GM20431 (cell line): ENCODE measurements around the gene OSBPL9.
"Not testable (repeated sequence)": the region's sequence is repeated elsewhere in the genome, so short reads cannot be mapped to it uniquely, and the experiment has no call there.

Source experiments
- in situ Hi-C: fragments of 300-500 bp; cut with MseI, MboI; formaldehyde crosslinking; loops from one replicate; pipeline ENCODE4 v1.15.0; 2020; ENCODE audit warnings: low sequenced_read_pairs; ENCODE audit not compliant: unreplicated experiment

Gene OSBPL9

GRCh38 chr1:51607681-51608095 is 9.2 kb upstream of the OSBPL9 start:
- in situ Hi-C loops = no loop called here

- in situ Hi-C loops = not testable (repeated sequence)
Measured at GRCh38 chr1:51610104-51610503, 6.8 kb upstream of the OSBPL9 start.

- in situ Hi-C loops = no loop called here
Measured at GRCh38 chr1:51610637-51611036, 6.3 kb upstream of the OSBPL9 start.

DNA sequence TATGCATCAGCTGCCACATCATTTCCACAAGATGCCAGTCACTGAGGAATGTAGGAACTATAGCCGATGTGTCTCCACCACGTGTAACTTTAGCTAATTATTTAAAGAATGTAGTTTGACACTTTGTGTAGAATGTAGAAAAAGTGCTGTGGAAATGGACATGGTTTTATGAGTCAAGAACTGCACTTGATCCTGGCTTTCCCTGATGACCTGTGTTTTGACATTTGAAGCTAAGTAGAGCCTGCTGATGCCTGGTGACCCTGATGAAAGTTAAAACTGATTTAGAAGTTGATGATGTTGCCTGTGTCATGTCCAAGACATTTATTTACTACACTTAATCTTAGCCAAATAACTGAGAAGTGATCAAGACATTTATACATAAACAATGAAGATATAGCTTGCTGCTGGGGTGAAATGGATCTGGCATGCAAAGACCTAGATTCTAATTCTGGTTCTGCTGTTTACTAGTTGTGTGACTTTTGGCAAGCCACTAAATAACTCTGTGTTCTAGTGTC is 4.4 kb upstream of the OSBPL9 start:
- in situ Hi-C loops = no loop called here

- in situ Hi-C loops = no loop called here
Measured at GRCh38 chr1:51615780-51616291, 1.1 kb upstream of the OSBPL9 start.

DNA sequence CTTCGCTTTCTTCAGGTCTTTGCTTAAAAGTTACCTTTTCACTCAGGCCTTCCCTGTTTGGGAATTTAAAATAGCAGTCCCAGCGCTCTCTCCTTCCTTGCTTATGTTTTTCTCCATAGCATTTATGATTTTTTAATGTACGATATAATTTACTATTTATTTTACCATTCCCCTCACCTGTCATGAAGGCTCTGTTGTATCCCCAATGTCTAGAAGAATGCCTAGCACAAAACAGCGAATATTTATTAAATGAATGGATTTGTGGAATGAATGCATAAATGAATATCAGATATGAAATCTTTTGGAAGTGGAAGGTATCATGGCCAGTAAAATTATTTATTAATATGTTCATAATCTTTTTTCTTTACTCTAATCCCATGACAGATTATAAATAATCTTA is 402 bp upstream of the OSBPL9 start:
- in situ Hi-C loops = no loop called here

DNA sequence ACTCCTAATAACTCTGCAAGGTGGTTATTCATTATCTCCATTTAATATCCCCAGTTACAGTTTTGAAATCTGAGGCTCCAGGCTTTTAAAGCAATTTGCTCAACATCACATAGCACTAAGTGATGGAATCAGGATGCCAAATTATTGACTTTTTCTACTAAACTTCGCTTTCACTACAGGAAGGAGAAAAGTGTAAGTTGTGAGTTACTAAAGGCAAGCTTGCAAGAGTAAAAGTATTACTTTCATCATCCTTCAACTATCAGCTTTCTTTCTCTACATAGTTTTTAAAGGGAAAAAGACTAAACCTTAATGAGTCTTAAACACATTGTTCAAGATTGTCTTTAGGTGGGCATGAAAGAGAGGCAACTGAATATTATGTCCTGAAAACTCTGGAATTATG is 1.8 kb downstream of the OSBPL9 start:
- in situ Hi-C loops = no loop called here

GRCh38 chr1:51620470-51620869 is 3.6 kb downstream of the OSBPL9 start:
- in situ Hi-C loops = no loop called here

GRCh38 chr1:51621161-51621560 is 4.3 kb downstream of the OSBPL9 start:
- in situ Hi-C loops = no loop called here

- in situ Hi-C loops = no loop called here
Measured at GRCh38 chr1:51621841-51622454, 5.1 kb downstream of the OSBPL9 start.

- in situ Hi-C loops = no loop called here
Measured at GRCh38 chr1:51622455-51622913, 5.6 kb downstream of the OSBPL9 start.

DNA sequence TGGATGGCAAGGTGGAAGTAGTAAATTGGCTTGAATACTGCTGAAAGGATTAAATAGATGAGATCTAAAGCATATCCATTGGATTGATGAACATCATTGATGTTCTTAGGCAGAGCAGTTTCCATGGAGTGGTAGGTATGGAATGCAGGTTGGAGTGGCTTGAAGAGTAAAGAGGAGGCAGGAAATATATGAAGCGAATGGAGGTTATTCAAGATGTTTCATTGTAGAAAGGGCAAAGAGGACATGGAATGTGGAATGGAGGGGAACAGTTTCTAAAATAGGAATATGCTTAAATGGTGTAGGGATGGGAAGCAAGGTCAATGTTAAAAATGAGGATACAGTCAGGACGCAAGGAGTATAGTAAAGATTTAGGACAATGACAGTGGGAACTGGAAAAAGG is 6.1 kb downstream of the OSBPL9 start:
- in situ Hi-C loops = no loop called here

- in situ Hi-C loops = no loop called here
Measured at GRCh38 chr1:51623450-51623849, 6.6 kb downstream of the OSBPL9 start.

DNA sequence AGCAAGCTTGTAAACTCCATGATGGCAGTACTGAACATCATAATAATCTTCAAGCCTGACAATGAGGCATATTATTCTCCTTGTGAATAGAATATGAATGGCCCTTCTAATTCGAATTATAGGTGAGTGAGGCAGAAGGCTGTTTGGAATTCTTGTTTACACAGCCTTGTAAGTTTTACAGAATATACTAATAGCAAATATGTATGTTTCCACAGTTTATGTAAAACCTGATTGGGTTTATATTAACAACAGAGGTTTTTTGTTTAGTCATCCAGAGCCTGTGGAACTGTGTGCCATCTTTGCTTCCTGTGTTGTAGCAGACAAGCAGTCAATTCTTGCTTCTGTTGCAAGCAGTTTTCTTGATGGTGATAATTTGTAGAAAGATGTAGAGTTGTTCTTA is 8.0 kb downstream of the OSBPL9 start:
- in situ Hi-C loops = no loop called here

- in situ Hi-C loops = no loop called here
Measured at GRCh38 chr1:51627672-51628071, 10.8 kb downstream of the OSBPL9 start.

GRCh38 chr1:51628715-51629590 is 12.1 kb downstream of the OSBPL9 start:
- in situ Hi-C loops = no loop called here

DNA sequence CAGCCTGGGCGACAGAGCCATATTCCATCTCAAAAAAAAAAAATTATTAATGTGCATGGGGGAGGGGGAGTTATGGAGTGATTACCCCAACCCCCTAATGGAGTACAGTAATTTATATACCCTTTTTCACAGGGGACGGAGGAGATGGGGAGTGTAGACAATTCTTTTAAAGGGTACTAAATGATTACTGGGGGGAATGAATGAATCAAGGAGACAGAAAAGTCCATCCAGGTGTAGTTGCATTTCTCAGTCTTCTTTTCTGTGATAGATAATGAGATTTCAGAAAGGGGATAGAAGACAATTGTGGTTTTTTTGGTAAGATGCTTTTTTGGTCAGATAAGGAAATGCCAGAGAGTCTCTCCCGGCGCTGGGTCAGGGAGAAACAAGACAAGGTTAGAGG is 13.0 kb downstream of the OSBPL9 start:
- in situ Hi-C loops = no loop called here

DNA sequence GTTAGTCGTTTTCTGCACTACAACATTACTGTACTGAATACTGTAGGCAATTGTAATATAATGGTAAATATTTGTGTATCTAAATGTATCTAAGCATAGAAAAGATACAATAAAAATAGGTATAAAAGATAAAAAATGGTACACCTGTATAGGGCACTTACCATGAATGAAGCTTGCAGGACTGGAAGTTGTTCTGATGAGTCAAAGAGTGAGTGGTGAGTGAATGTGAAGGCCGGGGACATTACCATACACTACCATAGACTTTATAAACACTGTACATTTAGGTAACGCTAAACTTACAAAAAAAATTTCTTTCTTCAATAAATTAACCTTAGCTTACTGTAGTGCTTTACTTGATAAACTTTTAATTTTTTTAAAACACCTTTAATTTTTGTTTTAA is 13.5 kb downstream of the OSBPL9 start:
- in situ Hi-C loops = no loop called here

GRCh38 chr1:51630922-51631321 is 14.0 kb downstream of the OSBPL9 start:
- in situ Hi-C loops = no loop called here

- in situ Hi-C loops = no loop called here
Measured at GRCh38 chr1:51631747-51632146, 14.9 kb downstream of the OSBPL9 start.

GRCh38 chr1:51634618-51635017 is 17.7 kb downstream of the OSBPL9 start:
- in situ Hi-C loops = no loop called here
